Trophoblast cell (in vitro differentiated cells and primary cell): ENCODE measurements around the gene TMEM220.
"Not testable (repeated sequence)": the region's sequence is repeated elsewhere in the genome, so short reads cannot be mapped to it uniquely, and the experiment has no call there.

Source experiments
- DNase-seq, 2 donors: peaks; one replicate each; pipeline ENCODE4 v3.0.0-alpha.2; 2016
- H2AFZ ChIP-seq: 2 replicates; pipeline ENCODE4 v1.6.1; 2013; ENCODE audit warnings: low read length, moderate library complexity, mild to moderate bottlenecking; ENCODE audit not compliant: insufficient read depth, poor library complexity
- H2AK5ac ChIP-seq: 2 replicates; pipeline ENCODE4 v1.6.1; 2013; ENCODE audit warnings: mild to moderate bottlenecking, low read length
- H2BK120ac ChIP-seq: 2 replicates; pipeline ENCODE4 v1.6.1; 2013; ENCODE audit warnings: low read length, mild to moderate bottlenecking, moderate library complexity; ENCODE audit not compliant: insufficient read depth, poor library complexity
- H2BK12ac ChIP-seq: 2 replicates; pipeline ENCODE4 v1.6.1; 2013; ENCODE audit warnings: mild to moderate bottlenecking, low read length, moderate library complexity
- H2BK5ac ChIP-seq: 2 replicates; pipeline ENCODE4 v1.6.1; 2013; ENCODE audit warnings: low read length, low read depth, moderate library complexity, mild to moderate bottlenecking; ENCODE audit not compliant: poor library complexity
- H3K14ac ChIP-seq: 2 replicates; pipeline ENCODE4 v1.6.1; 2013; ENCODE audit warnings: mild to moderate bottlenecking, low read length
- H3K18ac ChIP-seq: 2 replicates; pipeline ENCODE4 v1.6.1; 2013; ENCODE audit warnings: mild to moderate bottlenecking, low read length
- H3K23ac ChIP-seq: 2 replicates; pipeline ENCODE4 v1.6.1; 2013; ENCODE audit warnings: low read length
- H3K27ac ChIP-seq: 2 replicates; pipeline ENCODE4 v1.5.1; 2013; ENCODE audit warnings: low read depth, mild to moderate bottlenecking, inconsistent platforms, low read length, moderate library complexity
- H3K27me3 ChIP-seq: 2 replicates; pipeline ENCODE4 v1.6.1; 2013; ENCODE audit warnings: inconsistent platforms, mild to moderate bottlenecking, low read length, moderate library complexity; ENCODE audit not compliant: insufficient read depth
- H3K36me3 ChIP-seq, 2 experiments: 1 replicate in 1 of 2; 2 replicates in 1 of 2; pipeline ENCODE4 v1.6.1; 2013; ENCODE audit warnings: low read length in 2 of 2, mild to moderate bottlenecking in 2 of 2, moderate library complexity in 1 of 2; ENCODE audit not compliant: insufficient read depth in 2 of 2, control insufficient read depth in 1 of 2
- H3K4ac ChIP-seq: 2 replicates; pipeline ENCODE4 v1.6.1; 2013; ENCODE audit warnings: low read depth, mild to moderate bottlenecking, low read length, moderate library complexity
- H3K4me1 ChIP-seq, 2 experiments: 1 replicate in 1 of 2; 2 replicates in 1 of 2; pipeline ENCODE4 v1.6.1; 2013; ENCODE audit warnings: low read length in 2 of 2, mild to moderate bottlenecking in 2 of 2, moderate library complexity in 1 of 2; ENCODE audit not compliant: insufficient read depth in 2 of 2, control insufficient read depth in 1 of 2
- H3K4me2 ChIP-seq: 2 replicates; pipeline ENCODE4 v1.6.1; 2013; ENCODE audit warnings: inconsistent platforms, mild to moderate bottlenecking, low read length, moderate library complexity
- H3K4me3 ChIP-seq: 2 replicates; pipeline ENCODE4 v1.5.1; 2013; ENCODE audit warnings: mild to moderate bottlenecking, low read depth, low read length, inconsistent platforms
- H3K79me1 ChIP-seq: one replicate; pipeline ENCODE4 v1.6.1; 2013; ENCODE audit warnings: low read length
- H3K79me2 ChIP-seq: 2 replicates; pipeline ENCODE4 v1.6.1; 2013; ENCODE audit warnings: low read length, mild to moderate bottlenecking; ENCODE audit not compliant: control insufficient read depth, insufficient read depth, poor library complexity
- H3K9ac ChIP-seq: 2 replicates; pipeline ENCODE4 v1.6.1; 2013; ENCODE audit warnings: mild to moderate bottlenecking, low read length
- H3K9me3 ChIP-seq: 2 replicates; pipeline ENCODE4 v1.6.1; 2013; ENCODE audit warnings: low read depth, mild to moderate bottlenecking, control low read depth, inconsistent platforms, low read length; ENCODE audit not compliant: insufficient read depth
- H4K12ac ChIP-seq: 2 replicates; pipeline ENCODE4 v1.6.1; 2013; ENCODE audit warnings: low read depth, mild to moderate bottlenecking, low read length, moderate library complexity
- H4K8ac ChIP-seq: 2 replicates; pipeline ENCODE4 v1.6.1; 2013; ENCODE audit warnings: low read depth, mild to moderate bottlenecking, low read length, moderate library complexity
- H4K91ac ChIP-seq: one replicate; pipeline ENCODE4 v1.6.1; 2013; ENCODE audit warnings: low read depth, mild to moderate bottlenecking, low read length, moderate library complexity
- WGBS: extraction: QIAGEN DNeasy Blood & Tissue Kit; methylation state at CpG from one replicate; pipeline ENCODE4 v1.1.7; 2013; ENCODE audit warnings: missing lambda C conversion rate; ENCODE audit not compliant: insufficient read length, insufficient coverage; ENCODE audit errors: extremely low coverage; 5-methylcytosine and 5-hydroxymethylcytosine counted together

TMEM220 gene

GRCh38 chr17:10699856-10700255 is 30.0 kb downstream of the TMEM220 start:
- Histone ChIP-seq H2AFZ (no peak overlapping the region), H3K9me3 (no peaks in the 10 kb centered on the region), H4K8ac (no peak overlapping the region), H3K36me3 (peaks cover 3 to 4% of the 10 kb centered on the region in 2 experiments), H3K4me3 (no peak overlapping the region), H4K12ac (no peak overlapping the region), H3K9ac (no peak overlapping the region), H3K4ac (no peak overlapping the region), H2BK5ac (no peak overlapping the region), H3K23ac (no peak overlapping the region), H4K91ac (no peak overlapping the region), H3K4me1 (peaks cover 0 to 2% of the 10 kb centered on the region in 2 experiments), H3K18ac (no peak overlapping the region), H3K27ac (no peak overlapping the region), H2BK12ac (no peak overlapping the region), H2BK120ac (no peak overlapping the region), H3K79me1 (peaks cover 9% of the 10 kb centered on the region), H3K14ac (no peak overlapping the region), H3K27me3 (no peaks in the 10 kb centered on the region), H2AK5ac (no peak overlapping the region), H3K4me2 (no peak overlapping the region), H3K79me2 (peaks cover 9% of the 10 kb centered on the region)
- no CpG with 5 or more reads among the region's 1 CpG for WGBS
- DNase-seq, result no peak

DNA sequence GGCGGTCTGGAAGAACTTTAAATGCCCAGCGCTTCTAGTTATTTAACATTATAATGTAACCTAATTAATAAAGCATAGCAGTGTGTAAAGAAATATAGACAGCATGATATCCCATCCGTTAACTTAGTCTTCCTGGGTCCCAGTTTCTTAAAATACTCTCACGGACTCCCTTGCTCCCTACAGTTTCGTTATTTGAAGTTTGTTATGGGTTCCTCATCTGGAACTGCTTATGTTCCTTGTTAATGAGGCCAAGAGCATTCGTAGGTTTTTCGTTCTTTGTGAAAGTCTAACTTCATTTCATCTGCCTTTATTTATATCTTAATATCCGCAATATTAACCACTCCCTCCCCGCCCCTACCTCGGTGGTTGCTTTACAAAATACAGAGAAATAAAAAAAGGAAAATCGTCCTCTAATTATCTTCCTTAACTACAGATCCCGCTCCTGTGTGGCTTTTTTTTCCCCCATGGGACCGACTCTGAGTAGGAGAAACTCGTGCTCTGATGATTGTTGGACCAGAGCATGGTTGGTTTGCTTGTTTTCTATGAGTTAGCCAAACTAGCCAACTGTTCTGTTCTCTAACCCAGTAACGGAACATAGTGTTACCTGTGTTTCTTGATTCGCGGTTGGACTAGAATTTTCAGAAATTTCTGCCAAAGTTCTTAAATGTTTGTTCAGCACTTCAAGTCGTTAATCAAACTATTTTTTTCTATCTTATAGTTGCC is 31.6 kb downstream of the TMEM220 start:
- Histone ChIP-seq H3K14ac (no peak overlapping the region), H4K12ac (no peak overlapping the region), H3K9me3 (no peaks in the 10 kb centered on the region), H4K8ac (peak overlapping the region; percentile 9), H3K36me3 (peaks cover 3 to 8% of the 10 kb centered on the region in 2 experiments), H2BK120ac (no peak overlapping the region), H3K27ac (peak overlapping the region; percentile 99), H3K4ac (no peak overlapping the region), H2BK5ac (no peak overlapping the region), H4K91ac (peak overlapping the region; percentile 50), H2AFZ (no peak overlapping the region), H3K4me3 (peak overlapping the region; percentile 99), H3K4me2 (peak overlapping the region; percentile 59), H3K18ac (no peak overlapping the region), H3K4me1 (peaks cover 0 to 2% of the 10 kb centered on the region in 2 experiments), H3K79me2 (peaks cover 9% of the 10 kb centered on the region), H3K23ac (no peak overlapping the region), H3K79me1 (peaks cover 9% of the 10 kb centered on the region), H2BK12ac (no peak overlapping the region), H3K9ac (no peak overlapping the region), H2AK5ac (no peak overlapping the region), H3K27me3 (no peaks in the 10 kb centered on the region)
- peak in 1 of 2 donors; percentile 8 for DNase-seq
- WGBS, result no CpG with 5 or more reads among the region's 18 CpGs

- Histone ChIP-seq H3K4me2 (peak within 1 kb of the TSS; percentile 78), H3K18ac (peak within 1 kb of the TSS; percentile 97), H3K27ac (peak within 1 kb of the TSS; percentile 99), H3K23ac (no peak within 1 kb of the TSS), H2AK5ac (peak within 1 kb of the TSS; percentile 66), H3K9me3 (no peaks in the 10 kb centered on the region), H4K8ac (peak within 1 kb of the TSS; percentile 98), H2BK12ac (peak within 1 kb of the TSS; percentile 52), H3K36me3 (peaks cover 5 to 13% of the 10 kb centered on the region in 2 experiments), H3K79me2 (peaks cover 9% of the 10 kb centered on the region), H3K9ac (peak within 1 kb of the TSS; percentile 97), H3K79me1 (peaks cover 9% of the 10 kb centered on the region), H2BK120ac (peak within 1 kb of the TSS; percentile 93), H4K91ac (peak within 1 kb of the TSS; percentile 96), H2AFZ (peak within 1 kb of the TSS; percentile 98), H3K4me3 (peak within 1 kb of the TSS; percentile 99), H3K27me3 (no peaks in the 10 kb centered on the region), H2BK5ac (peak within 1 kb of the TSS; percentile 95), H4K12ac (peak within 1 kb of the TSS; percentile 95), H3K4ac (peak within 1 kb of the TSS; percentile 97), H3K14ac (peak within 1 kb of the TSS; percentile 99), H3K4me1 (peaks cover 0 to 2% of the 10 kb centered on the region in 2 experiments)
- WGBS, result no CpG with 5 or more reads among the region's 84 CpGs
- DNase-seq, result peak; percentile 96 to 99
Observed at GRCh38 chr17:10697092-10698081, 32.4 kb downstream of the TMEM220 start, which contains the start of the genes ADPRM and SCO1. Gene ADPRM, plus strand, starts transcription at chr17:10697594. Its CDS starts 7,333 bp downstream, at chr17:10704927. Gene SCO1, minus strand, starts transcription at chr17:10697533. Its CDS starts 26 bp downstream, at chr17:10697507.

DNA sequence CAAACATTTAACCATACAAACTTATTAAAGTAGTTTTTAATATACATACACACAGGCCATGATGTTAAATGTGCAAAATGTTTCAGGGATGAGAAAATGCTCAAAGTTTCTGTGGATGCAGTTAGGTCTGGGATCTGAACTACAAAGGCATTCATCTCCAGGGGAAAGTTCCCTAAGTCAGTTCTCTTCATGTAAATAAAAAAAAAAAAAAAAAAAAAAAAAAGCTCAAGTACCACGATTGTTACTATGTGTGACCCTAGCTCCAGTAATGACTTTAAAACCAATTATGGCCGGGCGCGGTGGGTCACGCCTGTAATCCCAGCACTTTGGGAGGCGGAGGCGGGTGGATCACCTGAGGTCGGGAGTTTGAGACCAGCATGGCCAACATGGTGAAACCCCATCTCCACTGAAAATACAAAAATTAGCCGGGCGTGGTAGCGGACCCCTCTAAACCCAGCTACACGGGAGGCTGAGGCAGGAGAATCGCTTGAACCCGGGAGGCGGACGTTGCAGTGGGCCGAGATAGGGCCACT is 33.9 kb downstream of the TMEM220 start:
- H3K27ac ChIP-seq, H3K79me2 ChIP-seq, H3K18ac ChIP-seq, H2AK5ac ChIP-seq, H3K9ac ChIP-seq, H3K14ac ChIP-seq, H4K12ac ChIP-seq, H4K91ac ChIP-seq, H3K79me1 ChIP-seq, H3K27me3 ChIP-seq, H3K23ac ChIP-seq, H2BK5ac ChIP-seq, H3K4ac ChIP-seq, H3K4me3 ChIP-seq, H2BK12ac ChIP-seq, H2BK120ac ChIP-seq, H3K4me1 ChIP-seq, H2AFZ ChIP-seq, H4K8ac ChIP-seq, H3K9me3 ChIP-seq: not testable (repeated sequence)
- Histone ChIP-seq H3K36me3 (peaks cover 8 to 18% of the 10 kb centered on the region in 2 experiments), H3K4me2 (peak overlapping the region; percentile 78)
- peak; percentile 42 to 58 for DNase-seq
- no CpG with 5 or more reads among the region's 17 CpGs for WGBS
